CD4-positive, alpha-beta T cell treated with Interleukin-17A for 4 hours (primary cell): ENCODE results near the gene TRIM28.
"Not testable (repeated sequence)": the region's sequence is repeated elsewhere in the genome, so short reads cannot be mapped to it uniquely, and the experiment has no call there.

Source experiments
- DNase-seq: peaks from one replicate; pipeline ENCODE4 v3.0.0-alpha.2; 2020; ENCODE audit warnings: mixed read lengths

The TRIM28 gene

GRCh38 chr19:58561373-58562121 is 17.7 kb downstream of the TRIM28 start:
- no peak for DNase-seq

- peak; percentile 57 for DNase-seq
These were observed 18.5 kb downstream of the TRIM28 start for GRCh38 chr19:58562122-58563033.

GRCh38 chr19:58563034-58563573 is 19.2 kb downstream of the TRIM28 start:
- peak; percentile 56 for DNase-seq

- DNase-seq = no peak
These were observed 20.0 kb downstream of the TRIM28 start for GRCh38 chr19:58563823-58564222.

GRCh38 chr19:58566989-58567388 is 23.1 kb downstream of the TRIM28 start:
- DNase-seq = no peak

- no peak for DNase-seq
These were observed 24.7 kb downstream of the TRIM28 start for GRCh38 chr19:58568453-58569130.

- DNase-seq = no peak
These were observed 25.5 kb downstream of the TRIM28 start for GRCh38 chr19:58569191-58569942.

GRCh38 chr19:58569943-58570670 is 26.2 kb downstream of the TRIM28 start:
- no peak for DNase-seq

- no peak for DNase-seq
These were observed 27.1 kb downstream of the TRIM28 start for GRCh38 chr19:58570770-58571574.

GRCh38 chr19:58571575-58571947 is 27.7 kb downstream of the TRIM28 start:
- no peak for DNase-seq

- no peak for DNase-seq
These were observed 28.4 kb downstream of the TRIM28 start for GRCh38 chr19:58572026-58572817.

- DNase-seq = peak; percentile 100
These were observed 29.2 kb downstream of the TRIM28 start, which contains the start of gene MZF1 for GRCh38 chr19:58572818-58573657. TSS of gene MZF1 (minus strand) at chr19:58573335. CDS start at chr19:58571389, 1,946 bp downstream.

- DNase-seq = no peak
These were observed 29.8 kb downstream of the TRIM28 start for GRCh38 chr19:58573658-58574164.

- DNase-seq = peak; percentile 79
These were observed 31.5 kb downstream of the TRIM28 start for GRCh38 chr19:58575183-58576041.

GRCh38 chr19:58577581-58577980 is 33.7 kb downstream of the TRIM28 start:
- DNase-seq = not testable (repeated sequence)

GRCh38 chr19:58578012-58578925 is 34.4 kb downstream of the TRIM28 start:
- DNase-seq = no peak
